HG02623 (cell line): ENCODE results near the gene IGFBP2.

Source experiments
- ATAC-seq: cut with Tn5 transposase; IDR thresholded peaks from one replicate; pipeline ENCODE4 v1.9.1; 2021; ENCODE audit warnings: moderate library complexity; ENCODE audit not compliant: unreplicated experiment

Gene IGFBP2

GRCh38 chr2:216680951-216681629, 47.9 kb downstream of the IGFBP2 start:
- ATAC-seq = no peak

GRCh38 chr2:216681683-216682082, 48.5 kb downstream of the IGFBP2 start:
- no peak for ATAC-seq

- ATAC-seq = no peak
Observed at GRCh38 chr2:216683846-216684245, 50.6 kb downstream of the IGFBP2 start.

GRCh38 chr2:216685327-216685875, 52.2 kb downstream of the IGFBP2 start:
- no peak for ATAC-seq

- ATAC-seq = no peak
Observed at GRCh38 chr2:216687111-216687510, 53.9 kb downstream of the IGFBP2 start.

GRCh38 chr2:216687646-216688045, 54.4 kb downstream of the IGFBP2 start:
- no peak for ATAC-seq

- ATAC-seq = no peak
Observed at GRCh38 chr2:216688731-216689340, 55.6 kb downstream of the IGFBP2 start.

GRCh38 chr2:216689397-216689796, 56.2 kb downstream of the IGFBP2 start:
- ATAC-seq = no peak

GRCh38 chr2:216690456-216690852, 57.2 kb downstream of the IGFBP2 start:
- no peak for ATAC-seq

GRCh38 chr2:216690853-216691741, 57.9 kb downstream of the IGFBP2 start:
- ATAC-seq = no peak

GRCh38 chr2:216692636-216693413, 59.6 kb downstream of the IGFBP2 start:
- ATAC-seq = no peak

- no peak for ATAC-seq
Observed at GRCh38 chr2:216693414-216694080, 60.3 kb downstream of the IGFBP2 start.

- no peak for ATAC-seq
Observed at GRCh38 chr2:216694082-216694825, 61.0 kb downstream of the IGFBP2 start.

GRCh38 chr2:216694826-216695217, 61.6 kb downstream of the IGFBP2 start:
- no peak for ATAC-seq

- no peak for ATAC-seq
Observed at GRCh38 chr2:216695401-216695821, 62.2 kb downstream of the IGFBP2 start, which contains the start of gene IGFBP5. TSS of gene IGFBP5 (minus strand) at chr2:216695549. CDS start at chr2:216694775, 774 bp downstream.

- ATAC-seq = no peak
Observed at GRCh38 chr2:216696321-216696720, 63.1 kb downstream of the IGFBP2 start.

- ATAC-seq = no peak
Observed at GRCh38 chr2:216696751-216697560, 63.7 kb downstream of the IGFBP2 start.

- no peak for ATAC-seq
Observed at GRCh38 chr2:216698293-216698692, 65.1 kb downstream of the IGFBP2 start.
